ENCODE data around the gene DNAJC5G.

The DNAJC5G gene

DNA sequence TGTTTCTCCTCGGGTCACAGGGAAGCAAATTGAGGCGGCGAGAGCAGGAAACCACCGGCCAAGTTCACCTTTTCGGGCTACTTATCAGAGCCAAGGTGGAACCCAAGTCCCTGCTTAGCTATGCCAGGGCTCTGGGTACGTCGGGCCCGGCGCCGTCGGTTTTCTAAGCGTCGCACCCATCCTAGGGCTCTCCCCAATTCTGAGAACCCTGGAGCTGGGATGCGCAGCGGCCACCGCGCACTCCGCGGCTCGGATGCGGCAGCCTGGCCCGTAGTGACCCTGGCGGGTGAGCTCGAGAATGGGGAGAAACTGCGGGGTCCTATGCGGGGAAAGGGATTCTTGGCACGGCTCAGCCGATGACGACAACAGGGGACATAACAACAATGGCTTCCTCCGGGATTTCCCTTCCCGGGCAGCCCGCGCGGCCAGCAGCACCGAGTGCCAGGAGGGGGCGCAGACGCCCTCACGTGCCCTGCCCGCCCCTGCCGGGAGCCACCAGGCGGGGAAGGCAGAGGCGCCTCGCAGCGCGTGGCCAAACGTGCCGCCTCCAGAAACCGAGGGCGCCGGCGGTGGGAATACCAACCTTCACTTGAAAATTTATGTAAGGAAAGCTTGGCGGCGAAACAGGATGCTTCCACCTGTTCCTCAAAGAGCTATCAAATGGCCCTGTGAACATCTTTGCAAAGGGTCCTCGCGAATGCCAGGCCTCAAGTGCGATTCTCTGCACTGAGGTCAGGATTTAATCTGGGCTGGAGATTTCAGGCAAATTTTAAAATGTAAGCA lies 10.3 kb upstream of the DNAJC5G start (continued):
- TF ChIP-seq, protein P1, sequence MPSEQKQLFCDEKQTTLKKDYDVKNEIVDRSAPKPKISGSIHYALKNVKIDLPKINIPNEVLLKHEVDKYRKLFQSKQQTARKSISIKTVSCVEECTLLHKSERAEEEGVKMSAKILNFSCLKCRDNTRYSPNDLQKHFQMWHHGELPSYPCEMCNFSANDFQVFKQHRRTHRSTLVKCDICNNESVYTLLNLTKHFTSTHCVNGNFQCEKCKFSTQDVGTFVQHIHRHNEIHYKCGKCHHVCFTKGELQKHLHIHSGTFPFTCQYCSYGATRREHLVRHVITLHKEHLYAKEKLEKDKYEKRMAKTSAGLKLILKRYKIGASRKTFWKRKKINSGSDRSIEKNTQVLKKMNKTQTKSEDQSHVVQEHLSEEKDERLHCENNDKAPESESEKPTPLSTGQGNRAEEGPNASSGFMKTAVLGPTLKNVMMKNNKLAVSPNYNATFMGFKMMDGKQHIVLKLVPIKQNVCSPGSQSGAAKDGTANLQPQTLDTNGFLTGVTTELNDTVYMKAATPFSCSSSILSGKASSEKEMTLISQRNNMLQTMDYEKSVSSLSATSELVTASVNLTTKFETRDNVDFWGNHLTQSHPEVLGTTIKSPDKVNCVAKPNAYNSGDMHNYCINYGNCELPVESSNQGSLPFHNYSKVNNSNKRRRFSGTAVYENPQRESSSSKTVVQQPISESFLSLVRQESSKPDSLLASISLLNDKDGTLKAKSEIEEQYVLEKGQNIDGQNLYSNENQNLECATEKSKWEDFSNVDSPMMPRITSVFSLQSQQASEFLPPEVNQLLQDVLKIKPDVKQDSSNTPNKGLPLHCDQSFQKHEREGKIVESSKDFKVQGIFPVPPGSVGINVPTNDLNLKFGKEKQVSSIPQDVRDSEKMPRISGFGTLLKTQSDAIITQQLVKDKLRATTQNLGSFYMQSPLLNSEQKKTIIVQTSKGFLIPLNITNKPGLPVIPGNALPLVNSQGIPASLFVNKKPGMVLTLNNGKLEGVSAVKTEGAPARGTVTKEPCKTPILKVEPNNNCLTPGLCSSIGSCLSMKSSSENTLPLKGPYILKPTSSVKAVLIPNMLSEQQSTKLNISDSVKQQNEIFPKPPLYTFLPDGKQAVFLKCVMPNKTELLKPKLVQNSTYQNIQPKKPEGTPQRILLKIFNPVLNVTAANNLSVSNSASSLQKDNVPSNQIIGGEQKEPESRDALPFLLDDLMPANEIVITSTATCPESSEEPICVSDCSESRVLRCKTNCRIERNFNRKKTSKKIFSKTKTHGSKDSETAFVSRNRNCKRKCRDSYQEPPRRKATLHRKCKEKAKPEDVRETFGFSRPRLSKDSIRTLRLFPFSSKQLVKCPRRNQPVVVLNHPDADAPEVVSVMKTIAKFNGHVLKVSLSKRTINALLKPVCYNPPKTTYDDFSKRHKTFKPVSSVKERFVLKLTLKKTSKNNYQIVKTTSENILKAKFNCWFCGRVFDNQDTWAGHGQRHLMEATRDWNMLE (tag by site-specific recombination; conservative IDR thresholded peaks at IDR 0.05; ENCODE audit: low read depth): no peak
- TF ChIP-seq ZNF114 (tag by site-specific recombination; IDR thresholded peaks at IDR 0.05): no peak
- no peak for TF ChIP-seq ZNF112 (tag by site-specific recombination; IDR thresholded peaks at IDR 0.05)
- TF ChIP-seq ZFP3 (tag by site-specific recombination; IDR thresholded peaks at IDR 0.05; ENCODE audit: low read depth): no peak
- TF ChIP-seq IKZF3 (tag by site-specific recombination; IDR thresholded peaks at IDR 0.05): peak; percentile 78
- TF ChIP-seq, protein P2, sequence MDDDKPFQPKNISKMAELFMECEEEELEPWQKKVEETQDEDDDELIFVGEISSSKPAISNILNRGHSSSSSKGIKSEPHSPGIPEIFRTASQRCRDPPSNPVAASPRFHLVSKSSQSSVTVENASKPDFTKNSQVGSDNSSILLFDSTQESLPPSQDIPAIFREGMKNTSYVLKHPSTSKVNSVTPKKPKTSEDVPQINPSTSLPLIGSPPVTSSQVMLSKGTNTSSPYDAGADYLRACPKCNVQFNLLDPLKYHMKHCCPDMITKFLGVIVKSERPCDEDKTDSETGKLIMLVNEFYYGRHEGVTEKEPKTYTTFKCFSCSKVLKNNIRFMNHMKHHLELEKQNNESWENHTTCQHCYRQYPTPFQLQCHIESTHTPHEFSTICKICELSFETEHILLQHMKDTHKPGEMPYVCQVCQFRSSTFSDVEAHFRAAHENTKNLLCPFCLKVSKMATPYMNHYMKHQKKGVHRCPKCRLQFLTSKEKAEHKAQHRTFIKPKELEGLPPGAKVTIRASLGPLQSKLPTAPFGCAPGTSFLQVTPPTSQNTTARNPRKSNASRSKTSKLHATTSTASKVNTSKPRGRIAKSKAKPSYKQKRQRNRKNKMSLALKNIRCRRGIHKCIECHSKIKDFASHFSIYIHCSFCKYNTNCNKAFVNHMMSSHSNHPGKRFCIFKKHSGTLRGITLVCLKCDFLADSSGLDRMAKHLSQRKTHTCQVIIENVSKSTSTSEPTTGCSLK (tag by site-specific recombination; IDR thresholded peaks at IDR 0.05): no peak
- TF ChIP-seq, protein P3, sequence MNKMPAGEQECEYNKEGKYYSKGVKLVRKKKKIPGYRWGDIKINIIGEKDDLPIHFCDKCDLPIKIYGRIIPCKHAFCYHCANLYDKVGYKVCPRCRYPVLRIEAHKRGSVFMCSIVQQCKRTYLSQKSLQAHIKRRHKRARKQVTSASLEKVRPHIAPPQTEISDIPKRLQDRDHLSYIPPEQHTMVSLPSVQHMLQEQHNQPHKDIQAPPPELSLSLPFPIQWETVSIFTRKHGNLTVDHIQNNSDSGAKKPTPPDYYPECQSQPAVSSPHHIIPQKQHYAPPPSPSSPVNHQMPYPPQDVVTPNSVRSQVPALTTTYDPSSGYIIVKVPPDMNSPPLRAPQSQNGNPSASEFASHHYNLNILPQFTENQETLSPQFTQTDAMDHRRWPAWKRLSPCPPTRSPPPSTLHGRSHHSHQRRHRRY (tag by site-specific recombination; IDR thresholded peaks at IDR 0.05): no peak
- TF ChIP-seq ZNF302 (tag by site-specific recombination; IDR thresholded peaks at IDR 0.05; ENCODE audit: low read depth): no peak
- peak; percentile 64 for TF ChIP-seq ZNF600 (tag by site-specific recombination; IDR thresholded peaks at IDR 0.05)
- TF ChIP-seq MEIS1 (CRISPR knock-in tag; IDR thresholded peaks at IDR 0.05; ENCODE audit: borderline replicate concordance): no peak
- no peak for TF ChIP-seq ZNF747 (tag by site-specific recombination; IDR thresholded peaks at IDR 0.05)
- TF ChIP-seq, protein P4, sequence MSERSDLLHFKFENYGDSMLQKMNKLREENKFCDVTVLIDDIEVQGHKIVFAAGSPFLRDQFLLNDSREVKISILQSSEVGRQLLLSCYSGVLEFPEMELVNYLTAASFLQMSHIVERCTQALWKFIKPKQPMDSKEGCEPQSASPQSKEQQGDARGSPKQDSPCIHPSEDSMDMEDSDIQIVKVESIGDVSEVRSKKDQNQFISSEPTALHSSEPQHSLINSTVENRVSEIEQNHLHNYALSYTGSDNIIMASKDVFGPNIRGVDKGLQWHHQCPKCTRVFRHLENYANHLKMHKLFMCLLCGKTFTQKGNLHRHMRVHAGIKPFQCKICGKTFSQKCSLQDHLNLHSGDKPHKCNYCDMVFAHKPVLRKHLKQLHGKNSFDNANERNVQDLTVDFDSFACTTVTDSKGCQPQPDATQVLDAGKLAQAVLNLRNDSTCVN (tag by site-specific recombination; optimal IDR thresholded peaks at IDR 0.05): peak; percentile 65
- TF ChIP-seq, protein P5, sequence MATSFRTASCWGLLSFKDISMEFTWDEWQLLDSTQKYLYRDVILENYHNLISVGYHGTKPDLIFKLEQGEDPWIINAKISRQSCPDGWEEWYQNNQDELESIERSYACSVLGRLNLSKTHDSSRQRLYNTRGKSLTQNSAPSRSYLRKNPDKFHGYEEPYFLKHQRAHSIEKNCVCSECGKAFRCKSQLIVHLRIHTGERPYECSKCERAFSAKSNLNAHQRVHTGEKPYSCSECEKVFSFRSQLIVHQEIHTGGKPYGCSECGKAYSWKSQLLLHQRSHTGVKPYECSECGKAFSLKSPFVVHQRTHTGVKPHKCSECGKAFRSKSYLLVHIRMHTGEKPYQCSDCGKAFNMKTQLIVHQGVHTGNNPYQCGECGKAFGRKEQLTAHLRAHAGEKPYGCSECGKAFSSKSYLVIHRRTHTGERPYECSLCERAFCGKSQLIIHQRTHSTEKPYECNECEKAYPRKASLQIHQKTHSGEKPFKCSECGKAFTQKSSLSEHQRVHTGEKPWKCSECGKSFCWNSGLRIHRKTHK (tag by site-specific recombination; IDR thresholded peaks at IDR 0.05): no peak
- TF ChIP-seq, protein P6, sequence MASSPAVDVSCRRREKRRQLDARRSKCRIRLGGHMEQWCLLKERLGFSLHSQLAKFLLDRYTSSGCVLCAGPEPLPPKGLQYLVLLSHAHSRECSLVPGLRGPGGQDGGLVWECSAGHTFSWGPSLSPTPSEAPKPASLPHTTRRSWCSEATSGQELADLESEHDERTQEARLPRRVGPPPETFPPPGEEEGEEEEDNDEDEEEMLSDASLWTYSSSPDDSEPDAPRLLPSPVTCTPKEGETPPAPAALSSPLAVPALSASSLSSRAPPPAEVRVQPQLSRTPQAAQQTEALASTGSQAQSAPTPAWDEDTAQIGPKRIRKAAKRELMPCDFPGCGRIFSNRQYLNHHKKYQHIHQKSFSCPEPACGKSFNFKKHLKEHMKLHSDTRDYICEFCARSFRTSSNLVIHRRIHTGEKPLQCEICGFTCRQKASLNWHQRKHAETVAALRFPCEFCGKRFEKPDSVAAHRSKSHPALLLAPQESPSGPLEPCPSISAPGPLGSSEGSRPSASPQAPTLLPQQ (tag by site-specific recombination; IDR thresholded peaks at IDR 0.05): peak; percentile 75; the same call in 1 of the 2 replicates
- TF ChIP-seq, protein P7, sequence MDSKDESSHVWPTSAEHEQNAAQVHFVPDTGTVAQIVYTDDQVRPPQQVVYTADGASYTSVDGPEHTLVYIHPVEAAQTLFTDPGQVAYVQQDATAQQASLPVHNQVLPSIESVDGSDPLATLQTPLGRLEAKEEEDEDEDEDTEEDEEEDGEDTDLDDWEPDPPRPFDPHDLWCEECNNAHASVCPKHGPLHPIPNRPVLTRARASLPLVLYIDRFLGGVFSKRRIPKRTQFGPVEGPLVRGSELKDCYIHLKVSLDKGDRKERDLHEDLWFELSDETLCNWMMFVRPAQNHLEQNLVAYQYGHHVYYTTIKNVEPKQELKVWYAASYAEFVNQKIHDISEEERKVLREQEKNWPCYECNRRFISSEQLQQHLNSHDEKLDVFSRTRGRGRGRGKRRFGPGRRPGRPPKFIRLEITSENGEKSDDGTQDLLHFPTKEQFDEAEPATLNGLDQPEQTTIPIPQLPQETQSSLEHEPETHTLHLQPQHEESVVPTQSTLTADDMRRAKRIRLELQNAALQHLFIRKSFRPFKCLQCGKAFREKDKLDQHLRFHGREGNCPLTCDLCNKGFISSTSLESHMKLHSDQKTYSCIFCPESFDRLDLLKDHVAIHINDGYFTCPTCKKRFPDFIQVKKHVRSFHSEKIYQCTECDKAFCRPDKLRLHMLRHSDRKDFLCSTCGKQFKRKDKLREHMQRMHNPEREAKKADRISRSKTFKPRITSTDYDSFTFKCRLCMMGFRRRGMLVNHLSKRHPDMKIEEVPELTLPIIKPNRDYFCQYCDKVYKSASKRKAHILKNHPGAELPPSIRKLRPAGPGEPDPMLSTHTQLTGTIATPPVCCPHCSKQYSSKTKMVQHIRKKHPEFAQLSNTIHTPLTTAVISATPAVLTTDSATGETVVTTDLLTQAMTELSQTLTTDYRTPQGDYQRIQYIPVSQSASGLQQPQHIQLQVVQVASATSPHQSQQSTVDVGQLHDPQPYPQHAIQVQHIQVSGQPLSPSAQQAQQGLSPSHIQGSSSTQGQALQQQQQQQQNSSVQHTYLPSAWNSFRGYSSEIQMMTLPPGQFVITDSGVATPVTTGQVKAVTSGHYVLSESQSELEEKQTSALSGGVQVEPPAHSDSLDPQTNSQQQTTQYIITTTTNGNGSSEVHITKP (tag by site-specific recombination; IDR thresholded peaks at IDR 0.05): peak; percentile 60; the same call in 1 of the 2 replicates
- no peak for TF ChIP-seq ZBTB48 (tag by site-specific recombination; IDR thresholded peaks at IDR 0.05)
- TF ChIP-seq, protein P8, sequence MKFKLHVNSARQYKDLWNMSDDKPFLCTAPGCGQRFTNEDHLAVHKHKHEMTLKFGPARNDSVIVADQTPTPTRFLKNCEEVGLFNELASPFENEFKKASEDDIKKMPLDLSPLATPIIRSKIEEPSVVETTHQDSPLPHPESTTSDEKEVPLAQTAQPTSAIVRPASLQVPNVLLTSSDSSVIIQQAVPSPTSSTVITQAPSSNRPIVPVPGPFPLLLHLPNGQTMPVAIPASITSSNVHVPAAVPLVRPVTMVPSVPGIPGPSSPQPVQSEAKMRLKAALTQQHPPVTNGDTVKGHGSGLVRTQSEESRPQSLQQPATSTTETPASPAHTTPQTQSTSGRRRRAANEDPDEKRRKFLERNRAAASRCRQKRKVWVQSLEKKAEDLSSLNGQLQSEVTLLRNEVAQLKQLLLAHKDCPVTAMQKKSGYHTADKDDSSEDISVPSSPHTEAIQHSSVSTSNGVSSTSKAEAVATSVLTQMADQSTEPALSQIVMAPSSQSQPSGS (tag by site-specific recombination; IDR thresholded peaks at IDR 0.05; ENCODE audit: low read depth): 0 out of 2 replicates have a peak, but pooled peaks have one; percentile 31
- TF ChIP-seq ZNF426 (tag by site-specific recombination; IDR thresholded peaks at IDR 0.05): no peak
- TF ChIP-seq, protein P9, sequence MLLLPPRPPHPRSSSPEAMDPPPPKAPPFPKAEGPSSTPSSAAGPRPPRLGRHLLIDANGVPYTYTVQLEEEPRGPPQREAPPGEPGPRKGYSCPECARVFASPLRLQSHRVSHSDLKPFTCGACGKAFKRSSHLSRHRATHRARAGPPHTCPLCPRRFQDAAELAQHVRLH (tag by site-specific recombination; IDR thresholded peaks at IDR 0.05): no peak

Data from HEK293 (cell line).